ENCODE data around the gene ARAP2.

- TF ChIP-seq, protein P1, sequence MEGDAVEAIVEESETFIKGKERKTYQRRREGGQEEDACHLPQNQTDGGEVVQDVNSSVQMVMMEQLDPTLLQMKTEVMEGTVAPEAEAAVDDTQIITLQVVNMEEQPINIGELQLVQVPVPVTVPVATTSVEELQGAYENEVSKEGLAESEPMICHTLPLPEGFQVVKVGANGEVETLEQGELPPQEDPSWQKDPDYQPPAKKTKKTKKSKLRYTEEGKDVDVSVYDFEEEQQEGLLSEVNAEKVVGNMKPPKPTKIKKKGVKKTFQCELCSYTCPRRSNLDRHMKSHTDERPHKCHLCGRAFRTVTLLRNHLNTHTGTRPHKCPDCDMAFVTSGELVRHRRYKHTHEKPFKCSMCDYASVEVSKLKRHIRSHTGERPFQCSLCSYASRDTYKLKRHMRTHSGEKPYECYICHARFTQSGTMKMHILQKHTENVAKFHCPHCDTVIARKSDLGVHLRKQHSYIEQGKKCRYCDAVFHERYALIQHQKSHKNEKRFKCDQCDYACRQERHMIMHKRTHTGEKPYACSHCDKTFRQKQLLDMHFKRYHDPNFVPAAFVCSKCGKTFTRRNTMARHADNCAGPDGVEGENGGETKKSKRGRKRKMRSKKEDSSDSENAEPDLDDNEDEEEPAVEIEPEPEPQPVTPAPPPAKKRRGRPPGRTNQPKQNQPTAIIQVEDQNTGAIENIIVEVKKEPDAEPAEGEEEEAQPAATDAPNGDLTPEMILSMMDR (conservative IDR thresholded peaks at IDR 0.05 in 1 of 2, IDR thresholded peaks at IDR 0.05 in 1 of 2; ENCODE audit: extremely low read depth in 1 of 2, insufficient read depth in 1 of 2, low read depth in 1 of 2, low read length in 2 of 2) = no peak
- TF ChIP-seq EZH2 (IDR thresholded peaks at IDR 0.05; ENCODE audit: borderline replicate concordance, low read length) = no peak
Measured at GRCh38 chr4:36081185-36081584, 163.1 kb downstream of the ARAP2 start.

All from mammary epithelial cell (primary cell).